NCI-H748 (cell line): ENCODE measurements around the gene BRI3.

ENCODE experiments used
- DNase-seq: peaks from one replicate; lab custom pipeline; 2025; ENCODE audit not compliant: unreplicated experiment; lab: John Stamatoyannopoulos, UW

The BRI3 gene

GRCh38 chr7:98280791-98281756 lies at the start of gene BRI3:
Gene BRI3, plus strand, starts transcription at chr7:98281686. Its CDS starts 110 bp downstream, at chr7:98281796.
- DNase-seq = peak; percentile 90

GRCh38 chr7:98232263-98232585 lies 49.3 kb upstream of the BRI3 start:
- no peak for DNase-seq

GRCh38 chr7:98232799-98233198 lies 48.7 kb upstream of the BRI3 start:
- no peak for DNase-seq

- DNase-seq = no peak
Observed at GRCh38 chr7:98233219-98234070, 48.0 kb upstream of the BRI3 start.

GRCh38 chr7:98234429-98235147 lies 46.9 kb upstream of the BRI3 start:
- DNase-seq = no peak

GRCh38 chr7:98235901-98236300 lies 45.6 kb upstream of the BRI3 start:
- no peak for DNase-seq

GRCh38 chr7:98236355-98237185 lies 44.9 kb upstream of the BRI3 start:
- DNase-seq = no peak

GRCh38 chr7:98238076-98238475 lies 43.4 kb upstream of the BRI3 start:
- DNase-seq = no peak

- DNase-seq = no peak
Observed at GRCh38 chr7:98238976-98239375, 42.5 kb upstream of the BRI3 start.

GRCh38 chr7:98240961-98241673 lies 40.4 kb upstream of the BRI3 start:
- DNase-seq = peak; percentile 27

GRCh38 chr7:98241674-98242241 lies 39.7 kb upstream of the BRI3 start:
- DNase-seq = no peak

GRCh38 chr7:98242342-98242741 lies 39.1 kb upstream of the BRI3 start:
- no peak for DNase-seq

GRCh38 chr7:98242934-98243333 lies 38.6 kb upstream of the BRI3 start:
- DNase-seq = no peak

- no peak for DNase-seq
Observed at GRCh38 chr7:98244871-98245270, 36.6 kb upstream of the BRI3 start.

- DNase-seq = no peak
Observed at GRCh38 chr7:98248156-98248555, 33.3 kb upstream of the BRI3 start.

GRCh38 chr7:98249106-98249505 lies 32.4 kb upstream of the BRI3 start:
- no peak for DNase-seq

GRCh38 chr7:98250789-98251188 lies 30.7 kb upstream of the BRI3 start:
- DNase-seq = no peak

GRCh38 chr7:98251231-98251600 lies 30.3 kb upstream of the BRI3 start:
- DNase-seq = no peak

- peak; percentile 96 for DNase-seq
Observed at GRCh38 chr7:98251601-98252424, 29.7 kb upstream of the BRI3 start, which contains the start of gene TECPR1. Gene TECPR1, minus strand, starts transcription at chr7:98252232. Its CDS starts 6,086 bp downstream, at chr7:98246146.
